Midbrain (tissue), 1 donor: ENCODE data around the gene SEZ6L.
A peak's percentile ranks its signal among the peaks of the same experiment; 100 is the strongest.

Source experiments
- DNase-seq: peaks from one replicate; lab custom pipeline; 2025; lab: John Stamatoyannopoulos, UW

Gene SEZ6L

DNA sequence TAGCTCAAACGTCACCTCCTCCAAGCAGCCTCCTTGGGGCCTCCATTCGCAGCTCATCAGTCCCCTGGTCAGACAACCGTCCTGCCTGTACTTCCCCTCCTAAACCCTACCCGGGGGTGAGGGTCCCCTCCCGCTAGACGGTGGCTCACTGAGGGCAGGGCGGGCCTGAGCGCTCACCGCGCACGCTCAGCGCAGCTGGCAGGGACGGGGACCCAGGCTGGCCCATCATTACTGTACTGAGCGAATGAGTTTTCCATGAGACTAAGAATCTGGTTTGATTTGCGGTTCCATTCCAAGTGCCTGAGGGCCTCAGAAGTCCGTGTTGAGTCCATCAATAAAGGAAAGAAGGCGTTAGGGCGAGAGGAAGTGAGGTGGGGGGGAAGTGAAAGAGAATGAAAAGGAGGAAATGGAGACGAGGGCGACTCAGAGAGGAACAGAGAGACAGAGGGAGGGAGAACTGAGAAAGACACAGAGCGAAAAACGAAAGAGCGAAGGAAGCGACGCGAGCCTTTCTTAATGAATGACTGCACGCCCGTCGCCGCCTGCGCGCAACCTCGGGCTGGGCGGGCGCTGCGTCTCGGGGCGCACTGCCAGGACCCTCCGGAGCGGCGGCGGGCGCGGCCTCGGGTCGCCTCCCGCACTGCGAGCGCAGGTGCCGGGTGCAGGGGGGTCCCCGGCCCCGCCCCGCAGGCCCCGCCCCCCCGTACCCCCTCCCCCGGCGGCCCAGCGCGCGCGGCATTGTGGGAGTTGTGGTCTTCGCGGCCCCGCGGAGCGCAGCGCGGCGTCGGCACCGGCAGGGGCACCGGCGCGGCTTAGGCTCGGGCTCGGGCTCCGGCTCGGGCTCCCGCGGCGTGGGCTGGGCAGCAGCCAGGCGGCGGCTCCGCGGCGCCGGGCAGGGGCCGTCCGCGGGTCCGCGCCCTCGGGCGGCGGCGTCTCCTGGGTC lies 259.5 kb downstream of the SEZ6L start, which contains the start of gene ASPHD2:
ASPHD2 (plus strand) TSS at position 746 of the 943 bp plus-strand sequence. CDS start 4,356 bp downstream, outside the sequence.
- peak; percentile 56 for DNase-seq

DNA sequence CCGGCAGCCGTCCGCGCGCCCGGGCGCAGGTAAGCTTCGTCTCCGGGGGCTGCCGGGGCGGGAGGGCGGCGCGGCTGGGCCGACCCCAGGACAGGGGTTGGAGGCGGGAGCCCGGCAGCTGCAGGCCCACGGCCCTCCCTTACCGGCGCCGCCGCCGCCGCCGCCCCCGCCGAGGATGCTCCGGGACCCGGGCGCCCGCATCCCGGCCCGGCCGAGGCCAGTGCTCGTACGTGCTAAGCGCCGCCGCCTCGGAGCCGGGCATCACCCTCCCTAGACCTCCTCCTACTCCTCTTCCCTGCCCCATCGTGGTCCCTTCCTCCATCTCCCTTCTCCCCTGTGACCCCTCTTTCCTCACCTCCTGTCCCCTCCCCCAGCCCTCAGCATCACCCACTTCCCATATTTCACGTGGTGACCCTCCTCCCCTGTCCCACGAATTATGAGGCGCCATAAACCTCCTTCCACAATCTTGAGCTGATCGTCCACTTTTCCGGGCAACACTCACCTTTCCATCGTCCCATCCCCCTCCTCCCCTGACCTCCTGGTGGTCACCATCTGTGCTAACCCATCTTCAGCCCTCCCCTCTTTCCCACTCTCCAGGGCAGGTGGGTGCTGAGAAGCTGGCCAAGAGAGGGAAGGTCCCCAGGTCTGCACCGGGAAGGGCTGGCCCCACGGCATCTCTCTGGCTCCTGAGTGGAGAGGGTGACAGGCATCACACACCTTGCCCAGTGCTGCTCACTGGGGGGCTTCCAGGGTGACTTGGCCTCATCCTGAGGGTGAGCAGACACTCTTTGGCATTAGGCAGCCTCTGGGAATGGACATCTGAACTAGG lies 260.4 kb downstream of the SEZ6L start:
- DNase-seq, result no peak

DNA sequence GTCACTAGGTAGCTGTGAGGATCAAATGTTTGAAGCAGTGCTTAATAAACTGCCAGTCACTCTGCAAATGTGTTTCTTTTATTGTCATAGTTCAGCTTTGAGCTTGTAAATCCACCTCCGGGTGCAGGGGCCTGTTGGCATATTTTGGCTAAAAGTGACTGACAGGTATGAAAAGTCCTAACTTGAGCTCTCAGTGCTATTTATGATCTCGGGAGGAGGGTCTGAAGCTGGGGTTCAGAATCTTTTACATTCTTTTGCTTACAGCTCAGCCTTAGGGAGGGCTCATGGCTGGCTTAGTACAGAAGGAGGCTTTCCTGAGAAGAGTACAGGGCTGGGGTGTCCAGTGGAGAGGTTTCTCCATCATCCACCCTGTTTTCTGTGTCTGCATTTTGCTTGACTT lies 261.3 kb downstream of the SEZ6L start:
- DNase-seq, result no peak

DNA sequence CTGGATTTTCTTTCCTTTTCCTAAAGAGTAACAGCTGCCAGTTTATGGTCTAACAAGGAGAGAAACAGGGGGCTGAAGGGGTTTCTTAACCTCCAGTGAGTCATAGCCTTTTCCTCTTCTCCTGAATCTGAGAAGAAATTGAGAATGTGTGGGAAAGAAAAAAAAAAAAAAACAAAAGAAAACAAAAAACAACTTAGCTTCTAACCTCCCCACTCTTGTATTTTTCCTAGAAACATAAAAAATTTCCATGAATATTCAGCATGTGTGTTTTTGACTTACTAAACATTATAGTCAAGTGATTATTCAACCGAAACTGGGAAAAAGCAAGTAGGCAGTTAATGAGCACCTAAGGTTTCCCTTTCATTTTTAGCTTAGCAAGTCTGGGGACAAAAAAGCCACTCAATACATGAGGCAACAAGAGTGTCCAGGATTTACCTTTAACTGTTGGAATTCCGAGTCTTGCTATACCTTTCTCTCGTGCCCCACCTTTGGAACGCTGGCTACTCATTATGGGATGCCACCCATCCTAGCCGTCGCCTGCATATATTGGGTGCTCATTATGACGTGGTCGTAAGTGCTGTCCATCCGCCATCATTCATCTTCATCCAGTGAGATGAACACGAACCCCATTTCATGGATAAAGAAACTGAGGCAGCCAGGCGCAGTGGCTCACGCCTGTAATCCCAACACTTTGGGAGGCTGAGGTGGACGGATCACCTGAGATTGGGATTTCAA lies 262.2 kb downstream of the SEZ6L start:
- no peak for DNase-seq

DNA sequence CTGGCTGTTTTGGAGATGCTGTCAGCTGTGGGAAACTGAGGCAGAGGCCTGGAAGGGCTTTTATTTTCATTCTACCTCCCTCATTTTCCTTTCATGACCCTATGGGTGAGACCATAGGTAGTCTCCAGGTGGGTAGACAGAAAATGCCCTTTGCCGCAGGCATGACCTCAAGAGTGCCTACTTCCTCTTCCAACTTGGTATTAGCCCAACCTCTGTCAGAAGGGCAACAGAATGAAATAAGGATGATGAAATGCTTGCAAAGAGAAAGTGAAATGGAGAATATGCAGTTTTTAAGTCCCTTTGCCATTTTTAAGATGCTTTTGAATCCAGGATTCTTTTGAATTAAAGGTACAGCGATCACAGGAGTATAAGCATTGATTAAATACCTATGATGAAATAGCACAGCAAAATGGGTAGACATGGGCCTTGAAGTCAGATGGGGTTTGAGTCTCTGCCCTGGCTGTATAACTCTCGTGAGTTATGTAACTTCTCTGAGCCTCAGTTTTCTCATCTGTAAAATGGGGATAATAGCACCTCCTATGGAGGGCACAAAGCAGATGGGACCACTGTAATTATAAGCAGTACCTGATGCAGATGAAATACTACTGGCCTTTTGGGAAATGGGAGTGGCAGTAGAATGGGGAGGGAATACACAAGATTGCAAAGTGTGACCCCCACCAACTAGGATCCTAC lies 263.5 kb downstream of the SEZ6L start:
- no peak for DNase-seq
